ENCODE measurements around the gene CHIT1. TPM values are rescaled to one million over a fixed set of nuclear protein-coding genes. Genes with fewer than 3 reads are reported as not detected.

CHIT1 gene
- total RNA-seq, 1 experiment from 2014 or later: not detected

DNA sequence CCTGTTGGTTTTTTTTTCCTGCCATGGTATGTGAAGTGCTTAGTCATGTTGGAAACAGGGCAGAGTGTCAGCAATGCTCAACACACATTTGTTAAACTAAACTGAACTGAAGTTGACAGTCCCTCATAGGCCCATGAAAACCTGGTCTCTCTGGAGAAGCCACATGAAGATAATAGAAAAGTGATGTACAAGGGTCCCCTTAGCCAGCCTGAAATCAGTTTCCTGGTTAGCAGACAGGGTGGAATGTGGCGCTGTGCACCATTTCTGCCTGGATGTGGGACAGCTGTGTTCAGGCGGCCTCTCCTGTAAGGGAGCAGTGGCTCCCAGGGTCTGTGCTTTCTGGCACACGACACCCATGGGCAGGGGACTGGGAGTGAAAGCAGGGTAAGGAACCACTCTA lies 33.1 kb downstream of the CHIT1 start:
- no peak overlapping the region for H3K4me3 ChIP-seq (replicated peaks in 1 of 2; ENCODE audit: low read depth in 1 of 2, low read length in 2 of 2)
- BruUV-seq (replicated peaks): no TSS peak
- no peak overlapping the region for H3K27ac ChIP-seq (ENCODE audit: low read depth, low read length)
- H3K27me3 ChIP-seq (ENCODE audit: insufficient read depth, low read length): no peaks in the 10 kb centered on the region
- TF ChIP-seq POLR2AphosphoS5 (IDR thresholded peaks at IDR 0.05; ENCODE audit: low read depth, low read length) (no peak), SIN3A (IDR thresholded peaks at IDR 0.05; ENCODE audit: low read depth) (no peak), YY1 (IDR thresholded peaks at IDR 0.05; ENCODE audit: extremely low read depth, insufficient replicate concordance, low read depth, low read length) (no peak)
- TF ChIP-seq, protein P1, sequence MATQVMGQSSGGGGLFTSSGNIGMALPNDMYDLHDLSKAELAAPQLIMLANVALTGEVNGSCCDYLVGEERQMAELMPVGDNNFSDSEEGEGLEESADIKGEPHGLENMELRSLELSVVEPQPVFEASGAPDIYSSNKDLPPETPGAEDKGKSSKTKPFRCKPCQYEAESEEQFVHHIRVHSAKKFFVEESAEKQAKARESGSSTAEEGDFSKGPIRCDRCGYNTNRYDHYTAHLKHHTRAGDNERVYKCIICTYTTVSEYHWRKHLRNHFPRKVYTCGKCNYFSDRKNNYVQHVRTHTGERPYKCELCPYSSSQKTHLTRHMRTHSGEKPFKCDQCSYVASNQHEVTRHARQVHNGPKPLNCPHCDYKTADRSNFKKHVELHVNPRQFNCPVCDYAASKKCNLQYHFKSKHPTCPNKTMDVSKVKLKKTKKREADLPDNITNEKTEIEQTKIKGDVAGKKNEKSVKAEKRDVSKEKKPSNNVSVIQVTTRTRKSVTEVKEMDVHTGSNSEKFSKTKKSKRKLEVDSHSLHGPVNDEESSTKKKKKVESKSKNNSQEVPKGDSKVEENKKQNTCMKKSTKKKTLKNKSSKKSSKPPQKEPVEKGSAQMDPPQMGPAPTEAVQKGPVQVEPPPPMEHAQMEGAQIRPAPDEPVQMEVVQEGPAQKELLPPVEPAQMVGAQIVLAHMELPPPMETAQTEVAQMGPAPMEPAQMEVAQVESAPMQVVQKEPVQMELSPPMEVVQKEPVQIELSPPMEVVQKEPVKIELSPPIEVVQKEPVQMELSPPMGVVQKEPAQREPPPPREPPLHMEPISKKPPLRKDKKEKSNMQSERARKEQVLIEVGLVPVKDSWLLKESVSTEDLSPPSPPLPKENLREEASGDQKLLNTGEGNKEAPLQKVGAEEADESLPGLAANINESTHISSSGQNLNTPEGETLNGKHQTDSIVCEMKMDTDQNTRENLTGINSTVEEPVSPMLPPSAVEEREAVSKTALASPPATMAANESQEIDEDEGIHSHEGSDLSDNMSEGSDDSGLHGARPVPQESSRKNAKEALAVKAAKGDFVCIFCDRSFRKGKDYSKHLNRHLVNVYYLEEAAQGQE (IDR thresholded peaks at IDR 0.05; ENCODE audit: low read depth): no peak
- TF ChIP-seq, protein P2, sequence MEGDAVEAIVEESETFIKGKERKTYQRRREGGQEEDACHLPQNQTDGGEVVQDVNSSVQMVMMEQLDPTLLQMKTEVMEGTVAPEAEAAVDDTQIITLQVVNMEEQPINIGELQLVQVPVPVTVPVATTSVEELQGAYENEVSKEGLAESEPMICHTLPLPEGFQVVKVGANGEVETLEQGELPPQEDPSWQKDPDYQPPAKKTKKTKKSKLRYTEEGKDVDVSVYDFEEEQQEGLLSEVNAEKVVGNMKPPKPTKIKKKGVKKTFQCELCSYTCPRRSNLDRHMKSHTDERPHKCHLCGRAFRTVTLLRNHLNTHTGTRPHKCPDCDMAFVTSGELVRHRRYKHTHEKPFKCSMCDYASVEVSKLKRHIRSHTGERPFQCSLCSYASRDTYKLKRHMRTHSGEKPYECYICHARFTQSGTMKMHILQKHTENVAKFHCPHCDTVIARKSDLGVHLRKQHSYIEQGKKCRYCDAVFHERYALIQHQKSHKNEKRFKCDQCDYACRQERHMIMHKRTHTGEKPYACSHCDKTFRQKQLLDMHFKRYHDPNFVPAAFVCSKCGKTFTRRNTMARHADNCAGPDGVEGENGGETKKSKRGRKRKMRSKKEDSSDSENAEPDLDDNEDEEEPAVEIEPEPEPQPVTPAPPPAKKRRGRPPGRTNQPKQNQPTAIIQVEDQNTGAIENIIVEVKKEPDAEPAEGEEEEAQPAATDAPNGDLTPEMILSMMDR (IDR thresholded peaks at IDR 0.05 in 2 of 3, conservative IDR thresholded peaks at IDR 0.05 in 1 of 3; ENCODE audit: borderline replicate concordance in 1 of 3, insufficient read depth in 1 of 3, low read depth in 2 of 3, low read length in 2 of 3): 0 out of 6 replicates have a peak, but pooled peaks of 2 of the 3 experiments have one; percentile 12 to 19
- no peak overlapping the region for H3K9ac ChIP-seq (ENCODE audit: low read length)
- H3K9me2 ChIP-seq (ENCODE audit: insufficient read depth): no peaks in the 10 kb centered on the region
- no peaks in the 10 kb centered on the region for H4K20me1 ChIP-seq (ENCODE audit: insufficient read depth)
- ChIA-PET RAD21 (ENCODE audit: low non-redundant PET in 1 of 2, low total read pairs in 2 of 2, uncharacterized antibody in 2 of 2, unreplicated experiment in 2 of 2) (no interaction called here), CTCF (interaction anchor here (1.7 kb wide), 1 partner anchor 24 kb away, joined by 5 read pairs; no protein-coding TSS in a partner anchor), POLR2A (no interaction called here)
- peaks cover 0 to 10% of the 10 kb centered on the region in 2 experiments; a peak in 2 of 4 replicates for H3K4me1 ChIP-seq (ENCODE audit: control insufficient read depth in 1 of 2, insufficient read depth in 2 of 2, low read length in 2 of 2)
- ATAC-seq (no peak; the same call in 1 of the 2 replicates), DNase-seq (ENCODE audit: low read depth, low spot score) (no peak)
- H3K4me2 ChIP-seq (ENCODE audit: low read length): no peak overlapping the region
- intact Hi-C loops (cut with micrococcal nuclease): no loop called here
- H3K36me3 ChIP-seq (ENCODE audit: control insufficient read depth in 1 of 2, insufficient read depth in 2 of 2, low read length in 2 of 2): no peaks in the 10 kb centered on the region
- no peaks in the 10 kb centered on the region for H3K9me3 ChIP-seq (ENCODE audit: control insufficient read depth in 1 of 2, insufficient read depth in 1 of 2, low read depth in 1 of 2, low read length in 2 of 2)
- H2AFZ ChIP-seq (ENCODE audit: low read depth, low read length, poor library complexity, severe bottlenecking): no peak overlapping the region
- H3K79me2 ChIP-seq (ENCODE audit: insufficient read depth, low read length): no peaks in the 10 kb centered on the region

Measured in HCT116 (cell line).